ENCODE data around the gene CKAP2.

- TF ChIP-seq CTCF (conservative IDR thresholded peaks at IDR 0.05; ENCODE audit: low read length) (no peak), EZH2phosphoT487 (IDR thresholded peaks at IDR 0.05; ENCODE audit: borderline replicate concordance, low read depth, low read length) (no peak)
These were observed 40.3 kb upstream of the CKAP2 start for GRCh38 chr13:52414963-52415362.

All from OCI-LY7 (cell line).